K562 (cell line): ENCODE data around the gene TMEM266. TPM values are rescaled to one million over a fixed set of nuclear protein-coding genes. Genes with fewer than 3 reads are reported as not detected.

ENCODE experiments used
- ATAC-seq: fragments of 200-7000 bp; cut with Tn5 transposase; 3 replicates; pipeline ENCODE4 v1.9.1; 2020; ENCODE audit warnings: moderate library complexity
- BruUV-seq: library from RNA; stranded (reverse); fragments of 400-500 nt; replicated peaks from 2 replicates; lab custom pipeline; 2021; lab: Mats Ljungman, UMichigan
- CTCF ChIA-PET: fragments of 300-600 bp; formaldehyde crosslinking; extraction: SDS; loops from one replicate; lab custom pipeline; 2021; ENCODE audit warnings: low intra/inter-chr PET ratio; lab: Yijun Ruan, JAX
- POLR2A ChIA-PET: fragments of 300-600, 350-650 bp; sonication (Branson Sonifier 250); formaldehyde crosslinking; extraction: SDS; loops from one replicate; lab custom pipeline; 2021; ENCODE audit warnings: antibody characterized with exemption, inconsistent platforms; lab: Yijun Ruan, JAX
- DNase-seq, 4 experiments: peaks; one replicate each; pipeline versions ENCODE4 v3.0.0 to v3.0.0-alpha.2; 2011 to 2018; ENCODE audit warnings: low spot score in 3 of 4, mixed read lengths in 3 of 4; ENCODE audit errors: extremely low read depth in 1 of 4
- FAIRE-seq: peaks from 2 replicates; lab custom pipeline; 2011; peaks lifted over from hg19 to GRCh38; lab: Jason Lieb, UNC
- H2AFZ ChIP-seq: 2 replicates; pipeline ENCODE4 v1.6.0; 2011; ENCODE audit warnings: low read depth, low read length, control low read depth, inconsistent platforms
- H3K27ac ChIP-seq: fragments of 200-600 bp; 3 replicates; pipeline ENCODE4 v1.8.0; 2011; ENCODE audit warnings: low read depth, mild to moderate bottlenecking, control low read depth, inconsistent platforms, low read length, moderate library complexity, mixed read lengths; ENCODE audit errors: extremely low read depth
- H3K27me3 ChIP-seq, 2 experiments: fragments of 300-600 bp in 1 of 2; 2 replicates in 1 of 2; 3 replicates in 1 of 2; pipeline versions ENCODE4 v1.6.0 to v1.8.0; 2011; ENCODE audit warnings: inconsistent platforms in 2 of 2, low read length in 2 of 2, mild to moderate bottlenecking in 1 of 2, mixed read lengths in 1 of 2, moderate library complexity in 1 of 2; ENCODE audit not compliant: control insufficient read depth in 2 of 2, insufficient read depth in 2 of 2
- H3K36me3 ChIP-seq: fragments of 300-600 bp; 3 replicates; pipeline ENCODE4 v1.8.0; 2011; ENCODE audit warnings: mild to moderate bottlenecking, low read length, inconsistent platforms; ENCODE audit not compliant: control insufficient read depth, insufficient read depth
- H3K4me1 ChIP-seq, 2 experiments: fragments of 200-600 bp in 1 of 2; replicated peaks in 1 of 2; 2 replicates in 1 of 2; 3 replicates in 1 of 2; pipeline versions ENCODE4 v1.5.1 to v1.8.0; 2011; ENCODE audit warnings: inconsistent platforms in 2 of 2, low read length in 2 of 2, mild to moderate bottlenecking in 1 of 2, mixed read lengths in 1 of 2, moderate library complexity in 1 of 2; ENCODE audit not compliant: control insufficient read depth in 2 of 2, insufficient read depth in 2 of 2
- H3K4me2 ChIP-seq: 2 replicates; pipeline ENCODE4 v1.6.1; 2011; ENCODE audit warnings: low read length, control low read depth, inconsistent platforms, mixed read lengths; ENCODE audit not compliant: insufficient read depth
- H3K4me3 ChIP-seq: fragments of 200-600 bp; sonication (generic), shearing (Covaris generic); 2 replicates; pipeline ENCODE4 v1.5.1; 2016; ENCODE audit warnings: control low read depth, inconsistent platforms
- H3K79me2 ChIP-seq: fragments of 200-600 bp; 3 replicates; pipeline ENCODE4 v1.8.0; 2011; ENCODE audit warnings: low read length, inconsistent platforms; ENCODE audit not compliant: control insufficient read depth, insufficient read depth
- H3K9ac ChIP-seq, 2 experiments: 2 replicates each; pipeline versions ENCODE4 v1.6.0 to v1.6.1; 2011; ENCODE audit warnings: low read depth in 2 of 2, low read length in 2 of 2, control low read depth in 1 of 2, inconsistent platforms in 1 of 2, mild to moderate bottlenecking in 1 of 2, mixed read lengths in 1 of 2; ENCODE audit not compliant: insufficient read depth in 1 of 2
- H3K9me1 ChIP-seq: one replicate; pipeline ENCODE4 v1.6.0; 2011; ENCODE audit warnings: inconsistent platforms, mild to moderate bottlenecking, low read length, moderate library complexity; ENCODE audit not compliant: control insufficient read depth, insufficient read depth
- H3K9me3 ChIP-seq: replicated peaks from 2 replicates; pipeline ENCODE4 v1.5.1; 2011; ENCODE audit warnings: low read depth, low read length, inconsistent platforms; ENCODE audit not compliant: control insufficient read depth, insufficient read depth
- H4K20me1 ChIP-seq: replicated peaks from 2 replicates; pipeline ENCODE4 v1.6.1; 2011; ENCODE audit warnings: low read length, inconsistent platforms, mixed read lengths; ENCODE audit not compliant: control insufficient read depth, insufficient read depth
- CHD1 ChIP-seq: fragments of 200-600 bp; sonication (generic); IDR thresholded peaks from one replicate; pipeline ENCODE4 v1.6.1; 2012; ENCODE audit warnings: mild to moderate bottlenecking, moderate library complexity, low read length, inconsistent platforms
- KLF6 ChIP-seq: fragments of 250-450 bp; sonication (Bioruptor Pico); IDR thresholded peaks from 2 replicates; pipeline ENCODE4 v1.4.0; 2020; ENCODE audit warnings: mild to moderate bottlenecking, moderate library complexity, borderline replicate concordance
- MXI1 ChIP-seq: IDR thresholded peaks from 2 replicates; pipeline ENCODE4 v1.6.1; 2011; ENCODE audit warnings: low read depth, mild to moderate bottlenecking, improper control_type of control experiment, low read length
- NCOA4 ChIP-seq: fragments of 450-650 bp; IDR thresholded peaks from 2 replicates; pipeline ENCODE4 v1.6.1; 2018; ENCODE audit warnings: mild to moderate bottlenecking; ENCODE audit not compliant: partially characterized antibody
- SNRNP70 ChIP-seq: fragments of 200-400 bp; formaldehyde crosslinking; optimal IDR thresholded peaks from 2 replicates; pipeline ENCODE3; 2017; ENCODE audit warnings: low read depth, low read length
- TCF7L2 ChIP-seq: fragments of 150-350 bp; IDR thresholded peaks from 2 replicates; pipeline ENCODE4 v1.6.1; 2016; ENCODE audit warnings: low read depth, mild to moderate bottlenecking, low read length, moderate library complexity
- ZFP91 ChIP-seq: sonication (generic); formaldehyde crosslinking; IDR thresholded peaks from 2 replicates; pipeline ENCODE4 v1.8.0; 2022; ENCODE audit warnings: mild to moderate bottlenecking, missing genetic modification reagents
- ZNF124 ChIP-seq: sonication (generic); formaldehyde crosslinking; IDR thresholded peaks from 2 replicates; pipeline ENCODE4 v1.8.1; 2022; ENCODE audit warnings: missing genetic modification reagents
- ZNF165 ChIP-seq: fragments of 250-450 bp; sonication (Bioruptor Pico); IDR thresholded peaks from 2 replicates; pipeline ENCODE4 v1.4.0; 2020; ENCODE audit warnings: borderline replicate concordance
- ZNF668 ChIP-seq: fragments of 250-450 bp; sonication (Bioruptor Pico); IDR thresholded peaks from 2 replicates; pipeline ENCODE4 v1.8.0; 2022; ENCODE audit warnings: mild to moderate bottlenecking, inconsistent platforms
- ZNF778 ChIP-seq: fragments of 450-650 bp; formaldehyde crosslinking; IDR thresholded peaks from 2 replicates; pipeline ENCODE4 v1.4.0; 2020; ENCODE audit warnings: mild to moderate bottlenecking, moderate library complexity
- WGBS: fragments of 100-300 bp; shearing (Covaris generic); methylation state at CpG from one replicate; pipeline ENCODE4 v1.1.6; 2016; ENCODE audit warnings: low coverage, mixed read lengths; ENCODE audit not compliant: insufficient coverage; ENCODE audit errors: missing lambda C conversion rate; 5-methylcytosine and 5-hydroxymethylcytosine counted together
- in situ Hi-C: fragments of 300-500 bp; cut with MboI; formaldehyde crosslinking; loops from 4 replicates; pipeline ENCODE4 v1.15.0; 2018; ENCODE audit warnings: inconsistent platforms, mixed read lengths
- intact Hi-C: fragments of 100-400 bp; cut with micrococcal nuclease; formaldehyde crosslinking; loops from 2 replicates; pipeline ENCODE4 v1.14.2; 2022
- polyA plus RNA-seq, 8 experiments: library from polyadenylated mRNA; depleted of rRNA in 4 of 8; stranded (reverse) in 5 of 8; unstranded in 3 of 8; fragments of >200 nt; fragmentation: Nextera tagmentation in 2 of 8; fragmentation: Illumina TruSeq in 1 of 8; extraction: Ambion mirVana in 2 of 8; extraction: Trizol in 1 of 8; gene quantifications; 2 replicates each; pipeline versions ENCODE4 v1.2.1 to v1.2.3, GENCODE V29; 2011 to 2014; ENCODE audit warnings: inconsistent platforms in 1 of 8, missing spikeins in 1 of 8
- total RNA-seq, 7 experiments: library from RNA; depleted of rRNA in 6 of 7; stranded (reverse); fragments of >200 nt in 6 of 7; fragmentation: Illumina TruSeq in 2 of 7; extraction: Trizol in 2 of 7; gene quantifications; 2 replicates each; pipeline versions ENCODE4 v1.2.1 to v1.2.3, GENCODE V29; 2011 to 2021; ENCODE audit warnings: low replicate concordance in 1 of 7

Gene TMEM266
- total and polyA plus RNA-seq, 9 of the 15 experiments (the other 6 are each of a cell fraction or from before 2014, with no cell fraction given) = not detected

GRCh38 chr15:76158226-76158625, 98.4 kb downstream of the TMEM266 start:
- peaks cover 52 to 86% of the 10 kb centered on the region in 2 experiments; a peak in 4 of 5 replicates for H3K27me3 ChIP-seq
- no peak overlapping the region for H3K4me2 ChIP-seq
- FAIRE-seq (no peak), DNase-seq (no peak), ATAC-seq (no peak)
- ChIA-PET CTCF (no interaction called here), POLR2A (interaction anchor here (1.1 to 1.6 kb wide), 2 partner anchors 10 to 11 kb away, joined by 4 read pairs; no protein-coding TSS in a partner anchor)
- no peak overlapping the region for H2AFZ ChIP-seq
- H3K27ac ChIP-seq = no peak overlapping the region
- H3K36me3 ChIP-seq = no peaks in the 10 kb centered on the region
- H3K79me2 ChIP-seq = no peaks in the 10 kb centered on the region
- 0 out of 2 replicates have a peak, but pooled peaks cover 10% of the 10 kb centered on the region for H4K20me1 ChIP-seq
- WGBS = 3% methylated on average over 10 of the region's 10 CpGs
- H3K9me1 ChIP-seq = peaks cover 5% of the 10 kb centered on the region
- in situ Hi-C loops (no loop called here), intact Hi-C loops (no loop called here)
- H3K4me3 ChIP-seq = no peak overlapping the region
- H3K9ac ChIP-seq = no peak overlapping the region
- TF ChIP-seq SNRNP70 (no peak), ZNF778 (no peak), CHD1 (no peak), ZFP91 (CRISPR knock-in tag) (no peak), MXI1 (no peak), ZNF668 (CRISPR knock-in tag) (no peak), ZNF124 (no peak), ZNF165 (CRISPR knock-in tag) (no peak), NCOA4 (no peak), KLF6 (CRISPR knock-in tag) (no peak), TCF7L2 (no peak)
- peaks cover 0 to 4% of the 10 kb centered on the region in 2 experiments; a peak in 1 of 5 replicates for H3K4me1 ChIP-seq
- no TSS peak for BruUV-seq
- no peaks in the 10 kb centered on the region for H3K9me3 ChIP-seq
